Glutamatergic neuron (in vitro differentiated cells): Measurements from ENCODE around the gene SPPL3. TPM values are rescaled to one million over a fixed set of nuclear protein-coding genes. Genes with fewer than 3 reads are reported as not detected.
A peak's percentile ranks its signal among the peaks of the same experiment; 100 is the strongest.

ENCODE experiments used
- DNase-seq: peaks from one replicate; pipeline ENCODE4 v3.0.0; 2022
- H3K27ac Mint-ChIP-seq: one replicate; pipeline ENCODE4 v1.8.0; 2020; ENCODE audit warnings: mild to moderate bottlenecking, mixed read lengths, inconsistent platforms; ENCODE audit not compliant: unreplicated experiment
- H3K27me3 Mint-ChIP-seq: one replicate; pipeline ENCODE4 v1.8.0; 2020; ENCODE audit warnings: mild to moderate bottlenecking, moderate library complexity, mixed read lengths, inconsistent platforms; ENCODE audit not compliant: unreplicated experiment
- H3K36me3 Mint-ChIP-seq: one replicate; pipeline ENCODE4 v1.8.0; 2020; ENCODE audit warnings: mild to moderate bottlenecking, mixed read lengths, inconsistent platforms; ENCODE audit not compliant: unreplicated experiment
- H3K4me1 Mint-ChIP-seq: one replicate; pipeline ENCODE4 v1.8.0; 2020; ENCODE audit warnings: mild to moderate bottlenecking, low read depth, mixed read lengths, inconsistent platforms; ENCODE audit not compliant: unreplicated experiment
- H3K4me3 Mint-ChIP-seq: one replicate; pipeline ENCODE4 v1.8.0; 2020; ENCODE audit warnings: mild to moderate bottlenecking, mixed read lengths, inconsistent platforms; ENCODE audit not compliant: unreplicated experiment
- H3K9me3 Mint-ChIP-seq: one replicate; pipeline ENCODE4 v1.8.0; 2020; ENCODE audit warnings: mild to moderate bottlenecking, moderate library complexity, mixed read lengths, inconsistent platforms; ENCODE audit not compliant: unreplicated experiment
- total RNA-seq: library from RNA; stranded (reverse); fragmentation: NEBNext Ultra II Directional; extraction: Animal tissue kit (Norgen Biotek cat#: 25700); gene quantifications from one replicate; pipeline ENCODE4 v1.2.1, GENCODE V29; 2021; ENCODE audit not compliant: unreplicated experiment
- TF ChIP-seq, protein P1 (sequence below): fragments of 200-600 bp; sonication (generic); IDR thresholded peaks from one replicate; pipeline ENCODE4 v1.5.0; 2021; ENCODE audit not compliant: partially characterized antibody, unreplicated experiment

The SPPL3 gene
- total RNA-seq, 1 donor from 2014 or later: 53.4 TPM

DNA sequence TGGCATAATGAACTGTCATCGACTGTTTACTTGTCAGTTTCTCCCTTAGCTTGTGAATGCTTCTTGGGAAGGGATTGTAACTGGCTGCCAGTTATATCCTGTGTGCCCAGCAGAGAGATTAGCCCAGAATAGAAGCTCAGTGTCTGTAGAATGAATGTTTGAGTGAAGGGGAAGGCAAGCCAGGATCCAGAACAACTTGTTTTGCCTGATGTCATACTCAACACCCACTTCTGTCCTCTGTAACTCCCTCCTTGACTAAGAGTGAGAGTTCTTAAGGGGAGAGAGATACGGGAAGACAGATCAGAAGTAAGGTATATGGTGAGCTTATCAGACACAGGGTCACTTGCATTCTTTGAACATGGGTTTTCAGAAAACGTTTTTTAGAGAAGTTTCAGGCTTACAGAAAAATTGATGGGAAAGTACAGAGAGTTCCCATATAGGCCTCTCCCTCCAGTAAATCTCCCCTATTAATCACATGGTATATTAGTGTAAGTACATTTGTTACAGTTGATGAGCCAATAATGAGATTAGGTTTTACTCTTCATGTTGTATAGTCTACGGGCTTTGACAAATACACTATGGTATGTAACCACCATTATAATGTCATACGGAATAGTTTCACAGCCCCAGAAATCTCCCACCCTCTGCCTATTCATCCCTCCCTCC is 5.6 kb upstream of the SPPL3 start:
- TF ChIP-seq, protein P1, sequence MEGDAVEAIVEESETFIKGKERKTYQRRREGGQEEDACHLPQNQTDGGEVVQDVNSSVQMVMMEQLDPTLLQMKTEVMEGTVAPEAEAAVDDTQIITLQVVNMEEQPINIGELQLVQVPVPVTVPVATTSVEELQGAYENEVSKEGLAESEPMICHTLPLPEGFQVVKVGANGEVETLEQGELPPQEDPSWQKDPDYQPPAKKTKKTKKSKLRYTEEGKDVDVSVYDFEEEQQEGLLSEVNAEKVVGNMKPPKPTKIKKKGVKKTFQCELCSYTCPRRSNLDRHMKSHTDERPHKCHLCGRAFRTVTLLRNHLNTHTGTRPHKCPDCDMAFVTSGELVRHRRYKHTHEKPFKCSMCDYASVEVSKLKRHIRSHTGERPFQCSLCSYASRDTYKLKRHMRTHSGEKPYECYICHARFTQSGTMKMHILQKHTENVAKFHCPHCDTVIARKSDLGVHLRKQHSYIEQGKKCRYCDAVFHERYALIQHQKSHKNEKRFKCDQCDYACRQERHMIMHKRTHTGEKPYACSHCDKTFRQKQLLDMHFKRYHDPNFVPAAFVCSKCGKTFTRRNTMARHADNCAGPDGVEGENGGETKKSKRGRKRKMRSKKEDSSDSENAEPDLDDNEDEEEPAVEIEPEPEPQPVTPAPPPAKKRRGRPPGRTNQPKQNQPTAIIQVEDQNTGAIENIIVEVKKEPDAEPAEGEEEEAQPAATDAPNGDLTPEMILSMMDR: no peak
- peaks cover 7% of the 10 kb centered on the region for H3K4me1 Mint-ChIP-seq
- H3K36me3 Mint-ChIP-seq: no peaks in the 10 kb centered on the region
- DNase-seq: no peak
- no peak overlapping the region for H3K4me3 Mint-ChIP-seq
- H3K9me3 Mint-ChIP-seq: no peaks in the 10 kb centered on the region
- H3K27me3 Mint-ChIP-seq: peaks cover 2% of the 10 kb centered on the region
- H3K27ac Mint-ChIP-seq: no peak overlapping the region

DNA sequence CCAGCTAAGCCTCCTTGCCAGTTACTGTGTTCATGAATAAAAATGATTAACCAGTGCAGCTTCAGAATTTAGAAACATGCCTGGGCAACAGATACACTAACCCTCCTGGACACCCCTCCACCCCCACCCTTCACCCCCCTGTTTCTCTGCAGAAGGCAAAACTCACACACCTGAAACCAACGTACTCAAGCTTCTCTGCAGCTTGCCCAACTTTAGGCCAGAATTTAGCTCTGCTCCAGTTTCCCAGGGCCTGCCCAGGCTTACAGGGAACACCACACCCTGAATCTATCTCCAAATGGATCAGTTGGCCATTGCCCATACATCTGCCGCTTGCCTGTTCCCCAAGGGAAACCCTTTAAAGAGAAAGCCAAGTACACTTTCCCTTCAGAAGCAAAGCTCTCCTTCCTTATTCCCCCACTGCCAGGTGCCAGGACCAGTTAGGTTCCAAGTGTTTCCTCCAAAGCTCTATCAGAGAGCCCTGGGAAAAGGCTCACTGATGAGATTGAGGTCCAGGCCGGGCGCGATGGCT is 1.8 kb upstream of the SPPL3 start:
- H3K4me3 Mint-ChIP-seq: no peak overlapping the region
- H3K36me3 Mint-ChIP-seq: no peaks in the 10 kb centered on the region
- no peak for DNase-seq
- H3K9me3 Mint-ChIP-seq: peaks cover 11% of the 10 kb centered on the region
- H3K27ac Mint-ChIP-seq: no peak overlapping the region
- H3K4me1 Mint-ChIP-seq: peaks cover 20% of the 10 kb centered on the region
- TF ChIP-seq, protein P1: no peak
- peaks cover 8% of the 10 kb centered on the region for H3K27me3 Mint-ChIP-seq

DNA sequence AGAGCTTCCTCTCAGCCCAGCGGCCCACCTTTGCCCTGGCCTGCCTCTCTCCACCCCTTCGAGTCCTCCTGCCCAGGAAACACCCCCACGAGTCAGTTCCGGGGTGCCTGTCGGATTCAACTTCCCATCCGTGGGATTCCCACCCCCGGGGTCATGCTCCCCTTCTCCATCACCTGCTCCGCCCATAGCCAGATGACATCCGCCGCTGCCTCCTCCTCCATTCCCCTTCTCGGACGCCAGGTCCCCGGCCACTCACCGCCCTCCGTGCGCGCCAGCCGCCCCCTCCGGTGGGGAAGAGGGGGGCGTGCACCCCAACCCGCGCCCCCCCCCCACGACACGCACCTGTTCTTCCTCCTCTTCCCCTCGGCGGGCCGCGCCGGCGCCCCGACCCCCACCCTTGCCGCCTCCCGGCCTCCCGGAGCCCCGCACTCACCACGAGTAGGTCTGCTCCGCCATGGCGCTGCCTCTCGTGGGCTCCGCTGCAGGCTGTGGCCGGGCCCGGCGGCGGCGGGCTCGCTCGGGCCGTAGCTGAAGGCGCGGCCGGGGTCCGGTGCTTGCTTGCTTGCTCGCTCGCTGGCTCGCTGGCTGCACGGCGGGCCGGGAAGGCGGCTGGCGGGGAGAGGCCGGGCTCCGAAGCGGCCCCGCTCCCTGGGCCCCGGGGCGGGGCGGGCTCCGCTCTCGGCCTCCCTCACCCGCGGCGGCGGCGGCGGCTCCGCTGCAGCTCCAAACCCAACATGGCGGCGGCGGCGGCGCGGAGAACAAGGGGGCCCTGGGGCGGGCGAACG is 554 bp downstream of the SPPL3 start:
- peak; percentile 43 for DNase-seq
- TF ChIP-seq, protein P1: no peak

DNA sequence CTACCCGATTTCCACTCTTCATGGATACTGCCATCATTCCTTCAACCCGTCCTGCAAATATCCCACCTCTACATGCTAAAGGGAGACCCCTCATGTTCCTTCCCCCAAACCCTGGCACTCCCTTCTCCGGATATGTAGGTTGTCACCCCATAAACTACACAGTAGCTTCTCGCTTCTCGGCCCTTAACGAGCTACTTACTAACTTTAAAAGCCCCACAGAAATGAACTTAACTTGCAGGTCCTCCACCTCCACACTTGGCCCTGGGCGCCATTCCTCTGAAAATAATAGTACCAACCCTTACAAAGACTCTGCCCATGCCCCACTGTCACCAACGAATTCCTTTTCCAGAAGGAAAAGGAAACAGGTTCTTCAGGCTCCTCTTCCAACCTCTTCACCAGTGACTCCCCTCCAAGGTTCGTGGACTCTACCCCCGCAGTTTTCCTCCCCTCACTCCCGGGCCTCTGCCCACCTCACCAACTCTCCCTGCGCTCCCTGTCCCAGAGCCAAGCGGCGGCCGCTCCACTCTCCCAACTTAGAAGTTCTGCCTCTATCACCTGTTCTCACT is 1.2 kb downstream of the SPPL3 start:
- H3K27me3 Mint-ChIP-seq: peaks cover 8% of the 10 kb centered on the region
- no peaks in the 10 kb centered on the region for H3K36me3 Mint-ChIP-seq
- peaks cover 11% of the 10 kb centered on the region for H3K9me3 Mint-ChIP-seq
- TF ChIP-seq, protein P1: no peak
- peaks cover 20% of the 10 kb centered on the region for H3K4me1 Mint-ChIP-seq
- peak overlapping the region; percentile 89 for H3K27ac Mint-ChIP-seq
- H3K4me3 Mint-ChIP-seq: peak overlapping the region; percentile 100
- no peak for DNase-seq

More for the DNA sequence above, 554 bp downstream of the SPPL3 start:
- H3K36me3 Mint-ChIP-seq: no peaks in the 10 kb centered on the region
- peak overlapping the region; percentile 89 for H3K27ac Mint-ChIP-seq
- H3K4me1 Mint-ChIP-seq: peaks cover 20% of the 10 kb centered on the region
- peaks cover 8% of the 10 kb centered on the region for H3K27me3 Mint-ChIP-seq
- peaks cover 11% of the 10 kb centered on the region for H3K9me3 Mint-ChIP-seq
- H3K4me3 Mint-ChIP-seq: peak overlapping the region; percentile 100
